Nephron progenitor cell (in vitro differentiated cells): ENCODE results near the gene SRRT.

ENCODE experiments used
- DNase-seq: peaks from one replicate; pipeline ENCODE4 v3.0.0; 2021
- H3K27ac Mint-ChIP-seq: 2 replicates; pipeline ENCODE4 v1.8.0; 2021; ENCODE audit warnings: mild to moderate bottlenecking, moderate library complexity, mixed read lengths
- H3K27me3 Mint-ChIP-seq: 2 replicates; pipeline ENCODE4 v1.8.0; 2021; ENCODE audit warnings: mild to moderate bottlenecking, low read depth, mixed read lengths; ENCODE audit not compliant: poor library complexity
- H3K36me3 Mint-ChIP-seq: 2 replicates; pipeline ENCODE4 v1.8.0; 2021; ENCODE audit warnings: low read depth, mixed read lengths
- H3K4me1 Mint-ChIP-seq: 2 replicates; pipeline ENCODE4 v1.8.0; 2021; ENCODE audit warnings: mixed read lengths
- H3K4me3 Mint-ChIP-seq: 2 replicates; pipeline ENCODE4 v1.8.0; 2021; ENCODE audit warnings: mild to moderate bottlenecking, moderate library complexity, mixed read lengths
- H3K9me3 Mint-ChIP-seq: 2 replicates; pipeline ENCODE4 v1.8.0; 2021; ENCODE audit warnings: mild to moderate bottlenecking, moderate library complexity, mixed read lengths
- TF ChIP-seq, protein P1 (sequence below): fragments of 200-600 bp; sonication (generic); IDR thresholded peaks from 2 replicates; pipeline ENCODE4 v1.5.0; 2021; ENCODE audit warnings: antibody characterized with exemption

SRRT gene

DNA sequence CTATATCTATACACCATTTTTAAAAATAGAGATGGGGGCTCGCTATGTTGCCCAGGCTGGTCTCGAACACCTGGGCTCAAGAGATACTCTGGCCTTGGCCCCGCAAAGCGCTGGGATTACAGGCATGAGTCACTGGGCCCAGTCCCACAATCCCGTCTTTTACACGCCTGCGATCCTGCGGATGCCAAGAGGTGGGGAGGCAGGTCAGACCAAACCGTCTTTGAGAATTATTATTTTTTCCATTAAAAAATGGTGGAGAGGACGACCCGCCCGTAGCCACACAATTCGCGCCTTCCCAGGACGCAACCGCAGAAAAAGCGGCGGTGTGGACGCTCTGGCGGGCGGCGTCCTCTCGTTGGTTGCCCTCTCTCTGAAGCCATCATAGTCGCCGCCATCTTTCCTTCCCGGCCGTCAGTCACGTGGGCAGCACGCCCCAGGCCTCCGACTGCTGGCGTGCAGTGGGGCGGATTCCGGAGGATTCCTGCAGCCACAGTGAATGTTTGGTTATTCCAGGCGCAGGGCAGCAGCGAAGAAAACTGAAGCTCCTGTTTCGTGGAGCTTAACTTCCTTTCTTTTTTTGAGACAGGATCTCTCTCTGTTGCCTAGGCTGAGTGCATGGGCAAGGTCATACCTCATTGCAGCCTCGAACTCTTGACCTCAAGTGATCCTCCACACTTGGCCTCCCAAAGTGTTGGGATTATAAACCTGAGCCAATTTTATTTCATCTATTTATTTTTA, 37.6 kb upstream of the SRRT start:
- peak; percentile 84 for DNase-seq
- no peaks in the 10 kb centered on the region for H3K9me3 Mint-ChIP-seq
- H3K27me3 Mint-ChIP-seq = peaks cover 2% of the 10 kb centered on the region
- peak overlapping the region; percentile 51 for H3K4me3 Mint-ChIP-seq
- H3K27ac Mint-ChIP-seq = peak overlapping the region; percentile 79
- TF ChIP-seq, protein P1, sequence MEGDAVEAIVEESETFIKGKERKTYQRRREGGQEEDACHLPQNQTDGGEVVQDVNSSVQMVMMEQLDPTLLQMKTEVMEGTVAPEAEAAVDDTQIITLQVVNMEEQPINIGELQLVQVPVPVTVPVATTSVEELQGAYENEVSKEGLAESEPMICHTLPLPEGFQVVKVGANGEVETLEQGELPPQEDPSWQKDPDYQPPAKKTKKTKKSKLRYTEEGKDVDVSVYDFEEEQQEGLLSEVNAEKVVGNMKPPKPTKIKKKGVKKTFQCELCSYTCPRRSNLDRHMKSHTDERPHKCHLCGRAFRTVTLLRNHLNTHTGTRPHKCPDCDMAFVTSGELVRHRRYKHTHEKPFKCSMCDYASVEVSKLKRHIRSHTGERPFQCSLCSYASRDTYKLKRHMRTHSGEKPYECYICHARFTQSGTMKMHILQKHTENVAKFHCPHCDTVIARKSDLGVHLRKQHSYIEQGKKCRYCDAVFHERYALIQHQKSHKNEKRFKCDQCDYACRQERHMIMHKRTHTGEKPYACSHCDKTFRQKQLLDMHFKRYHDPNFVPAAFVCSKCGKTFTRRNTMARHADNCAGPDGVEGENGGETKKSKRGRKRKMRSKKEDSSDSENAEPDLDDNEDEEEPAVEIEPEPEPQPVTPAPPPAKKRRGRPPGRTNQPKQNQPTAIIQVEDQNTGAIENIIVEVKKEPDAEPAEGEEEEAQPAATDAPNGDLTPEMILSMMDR = no peak
- H3K4me1 Mint-ChIP-seq = peaks cover 63% of the 10 kb centered on the region
- peaks cover 6% of the 10 kb centered on the region for H3K36me3 Mint-ChIP-seq

DNA sequence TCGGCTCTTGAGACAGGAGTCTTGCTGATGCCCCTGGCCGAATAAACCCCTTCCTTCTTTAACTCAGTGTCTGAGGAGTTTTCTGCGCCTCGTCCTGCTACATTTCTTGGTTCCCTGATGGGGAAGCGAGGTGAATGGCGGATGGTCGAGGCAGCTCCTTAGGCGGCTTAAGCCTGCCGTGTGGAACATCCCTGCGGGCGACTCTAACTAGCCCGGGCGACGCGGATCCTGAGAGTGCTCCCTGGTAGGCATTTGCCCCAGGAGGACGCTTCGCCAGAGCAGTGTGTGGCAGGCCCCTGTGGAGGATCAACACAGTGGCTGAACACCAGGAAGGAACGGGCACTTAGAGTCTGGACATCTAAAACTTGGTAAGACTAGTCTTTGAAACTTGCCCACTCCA, 35.5 kb upstream of the SRRT start:
- Mint-ChIP-seq H3K27me3 (no peaks in the 10 kb centered on the region), H3K27ac (no peak overlapping the region), H3K4me3 (no peak overlapping the region), H3K36me3 (peaks cover 2% of the 10 kb centered on the region), H3K4me1 (peaks cover 70% of the 10 kb centered on the region), H3K9me3 (no peaks in the 10 kb centered on the region)
- no peak for DNase-seq
- TF ChIP-seq, protein P1 = no peak

DNA sequence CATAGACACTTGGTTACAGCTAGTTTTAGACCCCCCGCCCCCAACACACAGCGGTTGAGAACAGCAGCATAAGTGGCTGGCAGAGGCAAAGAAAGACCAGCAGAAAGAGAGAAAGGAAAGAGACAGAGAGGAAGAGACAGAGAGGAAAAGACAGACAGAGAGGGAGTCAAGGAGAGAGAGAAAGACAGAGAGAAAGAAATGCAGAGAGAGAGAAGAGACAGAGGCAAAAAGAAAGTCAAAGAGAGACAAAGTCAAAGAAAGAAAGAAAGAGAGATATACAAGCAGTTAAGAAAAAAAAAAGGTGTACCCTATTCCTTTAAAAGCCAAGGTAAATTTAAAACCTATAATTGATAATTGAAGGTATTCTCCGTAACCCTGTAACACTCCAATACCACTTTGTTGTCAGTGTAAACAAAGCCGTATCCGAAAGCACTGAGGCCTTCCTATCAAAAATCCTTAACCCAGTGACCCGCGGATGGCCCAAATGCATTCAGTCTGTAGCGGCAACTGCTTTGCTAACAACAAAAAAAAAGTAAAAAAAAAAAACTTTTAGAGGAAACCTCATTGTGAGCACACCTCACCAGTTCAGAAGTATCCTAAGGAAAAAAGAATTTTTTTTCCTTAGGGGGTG, 34.3 kb upstream of the SRRT start:
- H3K4me3 Mint-ChIP-seq = peak overlapping the region; percentile 68
- DNase-seq = no peak
- peak overlapping the region; percentile 91 for H3K27ac Mint-ChIP-seq

DNA sequence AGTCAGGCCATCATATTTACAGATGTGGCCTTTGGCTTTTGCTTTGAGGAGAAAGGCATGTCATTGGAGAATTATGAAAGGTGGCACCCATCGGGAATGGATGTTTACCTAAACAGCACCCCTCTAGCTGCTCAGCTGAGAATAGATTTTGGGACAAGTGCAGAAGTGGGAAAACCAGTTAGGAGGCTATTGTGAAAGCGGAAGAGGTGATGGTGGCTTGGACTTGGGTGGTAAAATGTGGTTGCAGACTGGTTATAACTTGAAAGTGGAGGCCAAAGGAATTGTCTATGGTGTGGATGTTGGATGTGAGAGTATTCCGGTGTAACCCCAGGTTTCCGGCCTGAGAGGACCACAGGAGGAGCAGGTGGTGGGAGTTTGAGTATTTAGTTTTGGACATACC, 27.5 kb upstream of the SRRT start:
- Mint-ChIP-seq H3K4me1 (peaks cover 23% of the 10 kb centered on the region), H3K36me3 (no peaks in the 10 kb centered on the region), H3K27me3 (peaks cover 4% of the 10 kb centered on the region), H3K27ac (no peak overlapping the region), H3K9me3 (no peaks in the 10 kb centered on the region), H3K4me3 (no peak overlapping the region)
- no peak for DNase-seq
- TF ChIP-seq, protein P1 = no peak

More for the DNA sequence above, 34.3 kb upstream of the SRRT start:
- TF ChIP-seq, protein P1 = no peak
- no peaks in the 10 kb centered on the region for H3K36me3 Mint-ChIP-seq
- no peaks in the 10 kb centered on the region for H3K27me3 Mint-ChIP-seq
- H3K4me1 Mint-ChIP-seq = peaks cover 73% of the 10 kb centered on the region
- no peaks in the 10 kb centered on the region for H3K9me3 Mint-ChIP-seq

DNA sequence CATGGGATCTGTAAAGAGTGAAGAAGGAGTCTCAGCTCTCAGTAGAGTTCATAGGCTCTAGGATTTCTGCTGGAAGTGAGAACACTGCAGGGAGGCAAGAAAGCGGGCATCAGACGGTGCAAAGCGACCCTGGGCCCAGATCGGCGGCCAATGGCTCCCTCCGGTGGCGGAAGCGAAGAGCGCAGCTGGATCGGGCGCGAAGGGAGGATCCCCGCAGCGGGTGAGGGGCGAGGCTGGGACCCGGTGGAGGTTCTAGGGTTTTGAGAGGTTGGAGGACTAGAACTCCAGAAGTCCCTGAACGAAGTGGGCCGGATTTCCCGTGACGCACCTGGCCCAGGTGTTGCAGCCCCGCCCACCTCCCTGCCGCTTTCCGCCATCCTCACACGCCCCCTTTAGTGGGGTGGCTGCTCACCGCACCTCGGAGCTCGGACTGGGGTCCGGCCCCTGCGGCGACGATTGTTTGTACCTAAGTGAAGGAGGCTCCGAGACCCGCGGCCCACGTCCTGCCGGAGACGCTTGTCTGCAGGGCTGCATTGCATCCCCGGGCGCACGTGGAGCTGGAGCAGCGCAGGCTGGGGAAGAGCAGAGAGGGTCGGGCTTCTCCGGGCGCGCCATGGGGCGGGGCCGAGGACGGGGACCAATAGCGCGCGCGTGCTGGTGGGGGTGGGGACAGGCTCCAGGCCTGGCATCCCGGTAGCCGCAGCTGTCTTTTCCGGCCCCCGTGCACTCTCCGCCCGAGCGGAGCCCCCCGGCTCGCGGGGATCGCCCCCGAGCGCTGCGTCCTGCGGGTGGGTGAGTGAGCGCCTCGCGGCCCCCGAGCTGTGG, 22.6 kb upstream of the SRRT start, which contains the start of gene SLC12A9:
Gene SLC12A9 (plus strand): TSS at position 666 of the 825 bp plus-strand sequence. CDS start 1,485 bp downstream, outside the sequence.
- H3K27me3 Mint-ChIP-seq = peaks cover 8% of the 10 kb centered on the region
- TF ChIP-seq, protein P1 = peak; percentile 93
- H3K4me1 Mint-ChIP-seq = peaks cover 11% of the 10 kb centered on the region
- DNase-seq = peak; percentile 90
- H3K4me3 Mint-ChIP-seq = peak within 1 kb of the TSS; percentile 88
- H3K27ac Mint-ChIP-seq = no peak within 1 kb of the TSS
- H3K36me3 Mint-ChIP-seq = no peaks in the 10 kb centered on the region
- H3K9me3 Mint-ChIP-seq = no peaks in the 10 kb centered on the region
